Stimulated activated CD8-positive, alpha-beta memory T cell treated with anti-CD3 and anti-CD28 coated beads, Interleukin-15, amount 100 ng/mL, for 48 hours (primary cell): ENCODE results near the gene EXOC2.

Source experiments
- DNase-seq, 2 donors: peaks; one replicate each; pipeline ENCODE4 v3.0.0-alpha.2; 2020; ENCODE audit warnings: low read depth in 2 of 2

Gene EXOC2

DNA sequence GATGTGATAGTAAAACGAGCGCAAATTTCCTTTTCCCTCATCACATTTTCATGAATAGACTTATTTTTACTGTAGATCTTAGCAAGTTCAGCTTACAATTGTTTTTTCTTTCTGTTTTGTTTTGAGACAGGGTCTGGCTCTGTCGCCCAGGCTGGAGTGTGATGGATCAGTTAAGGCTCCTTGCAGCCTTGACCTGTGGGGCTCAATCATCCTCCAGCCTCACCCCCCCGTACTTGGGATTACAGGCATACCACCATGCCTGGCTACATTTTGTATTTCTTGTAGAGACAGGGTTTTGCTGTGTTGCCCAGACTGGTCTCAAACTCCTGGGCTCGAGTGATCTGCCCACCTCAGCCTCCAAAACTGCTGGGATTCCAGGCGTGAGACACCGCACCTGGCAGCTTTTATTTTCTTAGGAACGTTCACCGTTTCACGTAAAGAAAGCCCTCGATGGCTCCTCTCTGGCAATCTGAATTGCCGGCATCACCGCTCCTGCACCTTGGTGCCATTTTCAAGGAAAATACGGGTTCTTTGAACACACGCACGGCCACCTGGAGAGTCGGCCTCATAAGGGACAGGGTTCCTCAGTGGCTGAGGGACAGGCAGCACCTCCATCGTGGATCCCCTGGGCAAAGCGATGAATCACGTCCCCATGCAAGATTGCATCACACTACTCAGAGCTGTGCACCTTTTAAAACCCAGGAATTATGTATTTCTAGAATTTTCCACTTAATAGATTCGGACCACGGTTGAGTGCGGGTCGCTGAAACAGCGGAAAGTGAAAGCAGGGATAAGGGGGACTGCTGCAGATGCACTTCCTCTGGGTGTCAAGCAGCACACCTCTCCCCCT lies 222.7 kb downstream of the EXOC2 start:
- DNase-seq, result no peak

DNA sequence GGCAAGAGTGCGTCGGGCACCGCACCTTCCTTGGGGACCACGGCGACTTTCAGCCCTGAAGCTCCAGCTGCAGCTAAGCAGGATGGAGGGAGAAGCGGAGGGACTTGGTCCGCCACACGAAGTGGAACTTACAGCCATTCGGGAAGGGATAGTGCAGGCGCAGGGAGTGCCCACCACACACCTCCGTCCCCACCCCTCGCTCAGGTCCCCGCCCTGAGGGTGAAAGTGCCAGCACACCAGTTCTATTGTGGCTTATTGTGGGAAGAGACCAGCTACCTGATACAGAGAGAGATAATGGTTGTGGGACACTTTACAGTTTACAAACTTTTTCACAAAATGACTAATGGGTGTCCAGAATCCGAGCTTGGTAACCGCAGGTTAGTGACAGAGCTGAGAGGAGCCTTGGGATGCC lies 225.3 kb downstream of the EXOC2 start:
- DNase-seq, result no peak

DNA sequence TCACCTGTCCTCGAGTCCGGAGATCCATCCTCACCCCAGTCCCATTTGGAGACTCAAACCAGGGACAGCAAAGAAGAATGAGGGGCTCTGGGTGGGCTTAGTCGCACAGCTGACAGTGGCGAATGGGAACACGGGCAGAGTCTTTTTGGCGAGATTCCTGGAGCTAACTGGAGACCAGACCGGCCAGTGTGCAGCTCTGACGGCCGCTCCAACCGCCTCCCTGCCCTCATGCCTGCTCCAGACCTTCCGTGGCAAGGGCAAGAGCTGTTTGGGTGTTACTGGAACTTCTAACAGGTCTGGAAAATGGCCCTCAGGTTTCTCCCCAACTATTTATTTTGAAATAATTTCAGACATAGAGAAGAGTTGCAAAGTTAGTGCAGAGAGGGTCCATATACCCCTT lies 225.8 kb downstream of the EXOC2 start:
- no peak for DNase-seq

DNA sequence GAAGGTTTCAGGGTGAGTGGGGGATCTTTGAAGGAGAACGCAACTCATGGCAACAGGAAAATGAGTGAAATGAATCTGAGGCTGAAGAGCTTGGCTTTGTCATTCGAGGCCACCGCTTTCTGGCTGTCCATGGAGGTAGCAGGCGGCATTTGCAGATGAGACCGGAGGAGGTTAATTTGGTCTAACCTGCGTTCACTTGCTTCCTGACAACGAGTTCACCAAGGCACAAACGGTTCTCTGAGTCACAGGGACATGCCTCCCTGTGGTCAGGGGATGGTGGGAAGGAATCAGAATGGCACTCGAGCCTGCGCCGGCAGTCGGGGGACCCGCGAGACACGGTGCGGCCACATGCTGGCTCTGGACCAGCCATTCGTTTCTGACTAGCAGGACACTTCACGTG lies 226.4 kb downstream of the EXOC2 start:
- DNase-seq, result no peak

DNA sequence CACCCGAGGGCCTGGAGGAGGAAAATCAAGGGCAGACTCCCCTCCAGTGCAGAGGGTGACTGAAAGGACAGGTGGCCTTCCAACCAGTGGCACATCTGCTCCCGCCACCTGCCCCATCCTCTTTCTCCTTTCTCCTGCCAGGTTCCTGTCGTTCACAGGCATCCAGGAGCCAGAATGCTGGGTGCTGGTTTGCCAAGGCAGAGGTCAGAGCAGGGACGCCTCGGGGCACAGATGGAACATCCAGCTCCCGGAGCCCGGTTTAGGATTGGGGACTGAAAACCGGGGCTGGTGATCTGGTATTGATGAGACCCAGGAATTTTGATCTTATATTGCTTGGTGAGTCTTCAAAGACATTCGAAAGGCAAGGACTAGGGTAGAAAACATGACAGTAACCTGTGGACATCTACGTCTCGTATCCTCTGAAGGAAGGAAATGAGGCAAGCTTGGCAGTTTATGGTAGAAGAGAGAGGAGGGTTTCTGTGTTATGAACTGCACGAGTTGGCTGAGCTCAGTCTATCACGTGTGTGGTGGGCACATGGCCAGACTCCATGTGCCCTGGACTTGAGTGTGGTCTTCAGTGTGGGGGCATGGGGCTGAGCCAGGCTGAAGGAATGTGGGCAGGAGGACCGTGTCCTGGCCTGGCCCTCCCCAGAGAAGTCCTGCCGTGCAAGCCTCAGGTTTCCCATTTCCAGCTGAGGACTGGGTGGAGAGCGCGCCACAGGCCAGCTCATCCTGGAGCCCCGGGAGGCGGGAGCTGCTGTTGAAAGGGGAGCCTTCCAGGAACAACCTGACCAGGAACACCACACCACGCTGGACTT lies 227.2 kb downstream of the EXOC2 start:
- no peak for DNase-seq

DNA sequence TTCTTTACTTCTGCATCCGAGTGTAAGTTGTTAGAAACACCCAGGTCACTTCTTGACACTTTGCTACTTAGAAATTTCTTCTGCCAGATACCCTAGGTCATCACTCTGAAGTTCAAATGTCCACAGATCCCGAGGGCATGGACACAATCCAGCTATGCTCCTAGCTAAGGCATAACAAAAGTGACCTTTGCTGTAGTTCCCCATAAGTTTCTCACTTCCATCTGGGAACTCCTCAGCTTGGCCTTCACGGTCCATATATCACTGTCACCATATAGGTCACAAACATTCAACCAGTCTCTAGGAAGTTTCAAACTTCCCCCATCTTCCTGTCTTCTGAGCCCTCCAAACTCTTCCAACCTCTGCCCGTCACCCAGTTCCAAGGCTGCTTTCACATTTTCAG lies 236.1 kb downstream of the EXOC2 start:
- no peak for DNase-seq

DNA sequence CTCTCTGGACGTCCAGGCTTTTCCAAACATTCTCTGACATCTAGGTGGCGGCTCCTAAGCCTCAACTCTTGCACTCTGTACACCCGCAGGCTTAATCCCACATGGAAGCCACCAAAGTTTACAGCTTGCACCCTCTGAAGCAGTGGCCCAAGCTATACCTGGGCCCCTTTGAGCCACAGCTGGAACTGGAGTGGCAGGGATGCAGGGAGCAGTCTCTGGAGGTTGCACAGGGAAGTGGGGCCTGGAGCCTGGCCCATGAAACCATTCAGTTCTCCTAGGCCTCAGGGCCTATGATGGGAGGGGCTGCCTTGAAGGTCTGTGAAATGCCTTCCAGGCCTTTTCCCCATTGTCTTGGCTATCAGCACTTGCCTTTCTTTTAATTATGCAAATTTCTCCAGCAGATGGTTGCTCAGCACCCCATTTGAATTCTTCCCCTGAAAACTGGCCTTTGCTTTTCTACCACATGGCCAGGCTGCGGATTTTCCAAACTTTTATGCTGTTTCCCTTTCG lies 236.5 kb downstream of the EXOC2 start:
- DNase-seq, result no peak

DNA sequence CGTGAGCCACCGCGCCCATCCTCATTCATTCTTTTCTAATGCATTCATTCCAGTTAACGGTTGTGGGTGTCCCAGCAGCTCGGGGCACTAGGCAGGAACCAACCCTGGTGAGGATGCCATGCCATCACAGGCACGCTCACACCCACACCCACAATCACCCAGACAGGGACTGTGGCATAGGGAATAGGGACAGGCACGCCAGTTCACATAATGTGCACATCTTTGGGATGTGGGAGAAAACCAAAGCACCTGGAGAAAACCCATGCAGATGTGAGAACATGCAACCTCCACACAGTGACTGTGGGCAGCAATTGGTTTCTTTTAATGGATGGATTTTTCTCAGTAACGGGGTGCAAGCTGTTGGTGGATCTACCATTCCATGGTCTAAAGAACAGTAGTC lies 237.1 kb downstream of the EXOC2 start:
- DNase-seq, result no peak

DNA sequence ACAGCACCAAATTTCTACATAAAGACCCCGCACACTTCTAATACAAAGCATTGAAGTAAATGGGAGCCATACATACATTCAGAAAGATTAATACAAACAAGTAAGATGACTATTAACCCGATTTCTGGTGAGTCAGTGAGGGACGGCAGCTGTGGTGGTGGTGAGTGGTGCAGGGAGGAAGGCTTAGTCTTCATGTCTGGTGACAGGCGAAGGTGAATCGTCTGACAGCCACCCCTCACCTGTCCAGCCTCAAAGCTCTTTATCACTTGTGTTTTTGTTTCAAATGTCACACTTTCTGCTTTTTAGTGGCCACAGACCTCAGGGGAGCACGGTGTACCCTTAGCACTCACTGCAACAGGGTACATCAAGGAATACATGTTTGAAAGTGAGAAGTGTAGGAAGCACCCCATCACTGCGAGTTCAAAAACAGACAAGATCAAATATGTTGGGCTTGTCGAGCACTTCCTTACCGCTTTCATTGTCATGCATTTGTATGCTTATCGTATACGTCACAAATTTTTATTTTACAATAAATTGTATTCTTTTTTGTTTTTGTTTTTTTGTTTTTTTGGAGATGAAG lies 237.8 kb downstream of the EXOC2 start:
- DNase-seq, result no peak

DNA sequence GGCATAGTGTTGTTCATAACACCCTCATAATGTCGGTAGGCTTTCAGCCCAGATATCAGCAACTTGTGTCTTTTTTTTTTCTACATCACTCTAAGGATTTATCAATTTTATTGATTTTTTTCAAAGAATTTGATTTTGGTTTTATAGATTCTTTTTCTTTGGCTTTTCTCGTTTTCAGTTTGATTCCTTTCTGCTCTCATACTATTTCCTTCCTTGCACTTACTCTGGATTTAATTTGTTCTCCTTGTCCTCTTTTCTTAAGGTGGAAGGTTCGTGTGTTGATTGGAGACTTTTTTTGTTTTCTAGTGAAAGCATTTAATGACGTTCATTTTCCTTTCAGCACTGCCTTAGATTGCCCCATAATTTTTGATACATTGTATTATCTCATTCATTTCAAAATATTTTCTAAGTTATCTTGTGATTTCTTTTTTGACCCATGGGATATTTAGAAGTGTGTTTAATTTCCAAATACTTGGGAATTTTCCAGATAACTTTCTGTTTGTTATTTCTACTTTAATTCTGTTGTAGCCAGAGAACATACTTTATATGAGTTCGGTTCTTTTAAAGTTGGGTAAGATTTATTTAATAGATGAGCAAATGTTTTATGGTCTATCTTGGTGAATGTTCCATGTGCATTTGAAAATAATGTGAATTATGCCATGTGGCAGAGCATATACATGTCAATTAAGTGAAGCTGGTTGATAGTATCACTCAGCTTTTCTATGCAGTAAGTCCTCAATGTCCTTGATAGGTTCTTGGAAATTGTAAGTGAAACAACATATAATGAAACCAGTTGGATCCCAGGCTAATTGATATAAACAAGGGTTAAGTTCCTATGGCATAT lies 238.6 kb downstream of the EXOC2 start:
- DNase-seq, result no peak

DNA sequence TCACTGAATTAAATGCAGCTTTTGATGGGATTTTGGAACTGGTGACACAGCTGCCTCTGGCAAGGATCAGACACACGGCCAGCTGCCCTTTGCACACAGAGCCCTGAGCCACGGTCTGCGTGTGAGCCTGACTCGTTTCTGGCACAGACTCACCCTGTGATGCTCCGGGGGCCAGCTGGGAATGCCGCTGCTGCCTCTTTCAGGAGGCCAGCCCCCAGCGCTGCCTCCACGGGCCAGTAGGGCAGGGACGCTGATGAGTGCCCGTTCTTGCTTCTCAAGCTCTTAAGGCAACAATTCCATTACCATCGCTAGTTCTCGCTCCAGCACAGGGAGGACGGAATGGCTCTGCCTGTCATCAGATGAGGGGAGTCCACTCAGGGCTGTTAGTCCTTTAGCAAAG lies 239.8 kb downstream of the EXOC2 start:
- DNase-seq, result no peak

DNA sequence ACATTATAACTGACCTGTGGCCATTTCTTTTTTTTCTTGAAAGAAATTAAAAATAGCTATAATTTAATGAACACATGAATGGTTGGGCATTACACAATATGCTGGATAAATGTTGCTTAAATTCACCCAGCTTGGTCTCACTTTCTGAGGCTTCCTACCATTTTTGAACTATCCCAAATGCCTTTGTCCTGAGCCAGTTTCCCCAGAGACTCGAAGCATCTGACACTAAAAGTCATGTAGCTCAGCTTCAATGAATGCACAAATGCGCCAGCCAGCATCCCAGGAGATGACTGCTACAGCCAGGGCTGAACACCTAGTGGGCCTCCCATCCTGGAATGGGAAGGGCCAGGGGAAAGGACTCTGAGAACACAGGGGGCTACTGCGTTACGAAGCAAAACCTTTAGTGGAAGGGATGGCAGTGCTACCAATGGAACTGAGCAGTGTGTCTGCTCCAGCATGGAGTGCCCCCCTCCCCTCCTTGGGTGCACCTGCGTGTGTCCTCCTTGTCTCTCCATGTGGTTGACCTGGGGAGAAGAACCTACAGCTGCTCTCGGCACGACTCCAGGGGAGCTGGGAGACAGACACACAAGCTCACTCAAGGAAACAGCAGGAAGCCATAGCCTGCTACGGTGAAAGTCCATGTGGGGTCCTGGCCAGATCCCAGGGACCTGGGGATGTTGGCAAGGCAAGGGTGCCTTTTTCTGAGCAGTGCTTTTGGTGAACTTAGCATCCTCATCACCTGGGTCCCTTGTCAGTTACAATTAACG lies 240.5 kb downstream of the EXOC2 start:
- no peak for DNase-seq

DNA sequence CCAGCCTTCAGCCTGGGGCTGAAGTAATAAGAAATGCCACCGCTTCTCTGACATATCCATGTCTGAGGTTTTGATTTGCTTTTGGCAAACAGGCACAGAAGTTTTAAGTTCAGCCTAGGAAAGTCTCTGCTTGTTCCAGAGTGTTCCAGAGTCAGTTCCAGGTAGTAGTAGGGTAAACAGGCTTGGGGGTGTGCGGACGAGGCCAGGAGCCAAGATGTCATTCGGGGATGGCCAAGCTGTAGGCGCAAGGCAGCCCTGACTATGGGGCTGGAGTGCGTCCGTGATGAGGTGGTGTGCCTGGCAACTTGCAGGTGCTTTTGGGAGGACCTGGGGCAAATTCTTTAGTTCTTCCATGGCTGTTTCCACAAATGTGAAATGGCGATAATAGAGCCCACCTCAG lies 241.1 kb downstream of the EXOC2 start:
- DNase-seq, result no peak

DNA sequence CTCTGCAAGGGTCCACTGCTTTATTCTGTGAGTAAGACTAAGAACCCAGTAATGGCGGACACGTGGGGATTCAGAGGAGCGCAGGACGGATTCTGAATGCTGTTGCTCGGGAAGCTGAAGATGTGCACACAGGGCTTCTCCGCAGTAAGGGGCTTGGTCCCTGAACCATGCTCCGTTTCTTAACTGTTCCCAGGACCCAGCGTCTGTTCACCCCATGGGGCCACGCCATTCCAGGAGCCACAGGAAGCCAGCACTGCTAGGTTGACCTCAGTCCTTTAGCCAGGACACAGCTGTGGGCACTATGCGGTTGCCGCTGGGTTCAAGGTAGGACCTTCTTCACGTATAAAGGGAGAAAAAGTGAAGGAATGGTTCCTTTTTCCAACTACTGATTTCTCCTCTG lies 241.6 kb downstream of the EXOC2 start:
- no peak for DNase-seq

DNA sequence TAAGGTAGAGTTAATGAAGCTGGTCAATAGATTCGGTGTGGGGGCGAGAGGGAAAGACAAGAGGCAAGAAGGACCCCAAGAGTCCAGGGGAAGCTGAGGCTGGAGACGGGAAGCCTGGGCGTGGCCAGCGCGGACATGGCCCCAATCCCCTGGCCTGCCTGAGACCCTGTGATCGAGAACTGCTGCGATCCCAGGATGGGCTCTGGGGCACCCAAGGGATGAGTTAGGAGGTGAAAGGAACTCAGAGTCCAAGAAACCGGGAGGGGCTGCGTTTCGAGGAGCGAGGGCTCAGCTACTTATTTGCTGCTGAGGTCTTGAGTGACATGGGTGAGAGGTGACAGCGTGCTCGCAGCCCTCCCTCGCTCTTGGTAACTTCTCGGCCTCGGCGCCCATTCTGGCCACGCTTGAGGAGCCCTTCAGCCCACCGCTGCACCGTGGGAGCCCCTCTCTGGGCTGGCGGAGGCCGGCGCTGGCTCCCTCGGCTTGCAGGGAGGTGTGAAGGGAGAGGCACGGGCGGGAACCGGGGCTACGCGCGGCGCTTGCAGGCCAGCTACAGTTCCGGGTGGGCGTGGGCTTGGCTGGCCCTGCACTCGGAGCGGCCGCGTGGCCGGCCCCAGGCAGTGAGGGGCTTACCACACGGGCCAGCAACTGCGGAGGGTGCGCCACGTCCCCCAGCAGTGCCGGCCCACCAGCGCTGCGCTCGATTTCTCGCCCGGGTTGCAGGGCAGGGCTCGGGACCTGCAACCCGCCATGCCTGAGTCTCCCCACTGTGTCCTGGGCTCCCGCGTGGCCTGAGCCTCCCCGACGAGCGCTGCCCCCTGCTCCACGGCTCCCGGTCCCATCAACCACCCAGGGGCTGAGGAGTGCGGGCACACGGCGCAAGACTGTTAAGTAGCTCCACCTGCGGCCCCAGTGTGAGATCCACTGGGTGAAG lies 243.2 kb downstream of the EXOC2 start:
- DNase-seq, result no peak

DNA sequence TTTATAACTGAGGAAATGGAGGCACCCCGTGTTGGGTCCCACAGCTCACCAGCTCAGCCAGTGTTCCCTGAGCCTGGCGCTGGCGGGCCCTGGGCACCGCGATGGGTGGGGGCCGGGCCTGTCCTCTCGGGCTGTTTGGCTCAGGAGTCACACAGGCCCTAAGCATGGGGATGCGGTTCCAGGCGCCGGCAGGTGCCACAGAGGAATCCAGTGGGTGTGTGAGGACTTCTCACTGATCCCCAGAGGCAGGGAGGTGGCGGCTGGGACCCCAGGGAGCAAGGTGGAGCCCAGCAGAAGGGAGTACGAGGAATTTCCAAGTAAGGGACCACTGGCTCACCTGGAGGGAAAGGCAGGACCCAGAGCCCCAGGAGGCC lies 243.9 kb downstream of the EXOC2 start:
- DNase-seq, result no peak

DNA sequence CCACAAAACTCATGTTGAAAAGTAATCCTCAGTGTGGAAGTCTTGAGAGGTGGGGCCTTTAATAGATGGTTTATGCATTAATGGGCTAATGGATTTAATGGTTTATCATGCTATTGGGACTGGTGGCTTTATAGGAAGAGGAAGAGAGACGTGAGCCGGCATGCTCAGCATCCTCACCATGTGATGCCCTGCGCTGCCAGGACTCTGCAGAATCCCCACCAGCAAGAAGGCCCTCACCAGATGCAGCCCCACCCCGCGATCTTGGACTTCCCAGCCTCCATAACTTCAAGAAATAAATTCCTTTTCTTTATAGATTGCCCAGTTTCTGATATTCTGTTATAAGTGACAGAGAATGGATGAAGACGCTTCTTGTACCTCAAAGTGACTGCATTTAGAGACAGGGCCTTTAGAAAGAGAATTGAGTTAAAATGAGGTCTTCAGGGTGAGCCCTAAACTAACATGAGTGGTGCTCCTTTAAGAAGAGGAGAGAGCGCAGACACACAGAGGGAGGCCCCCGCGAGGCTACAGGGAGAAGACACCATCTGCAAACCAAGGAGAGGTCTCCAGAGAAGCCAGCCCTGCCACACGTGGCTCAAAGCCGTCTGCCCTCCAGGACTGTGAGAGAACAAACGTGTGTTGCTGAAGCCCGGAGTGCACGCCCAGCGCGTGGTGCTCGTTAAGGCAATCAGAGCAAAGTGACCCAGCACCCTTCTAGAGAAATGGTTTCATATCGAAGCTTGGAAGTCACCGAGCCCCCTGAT lies 244.5 kb downstream of the EXOC2 start:
- no peak for DNase-seq

DNA sequence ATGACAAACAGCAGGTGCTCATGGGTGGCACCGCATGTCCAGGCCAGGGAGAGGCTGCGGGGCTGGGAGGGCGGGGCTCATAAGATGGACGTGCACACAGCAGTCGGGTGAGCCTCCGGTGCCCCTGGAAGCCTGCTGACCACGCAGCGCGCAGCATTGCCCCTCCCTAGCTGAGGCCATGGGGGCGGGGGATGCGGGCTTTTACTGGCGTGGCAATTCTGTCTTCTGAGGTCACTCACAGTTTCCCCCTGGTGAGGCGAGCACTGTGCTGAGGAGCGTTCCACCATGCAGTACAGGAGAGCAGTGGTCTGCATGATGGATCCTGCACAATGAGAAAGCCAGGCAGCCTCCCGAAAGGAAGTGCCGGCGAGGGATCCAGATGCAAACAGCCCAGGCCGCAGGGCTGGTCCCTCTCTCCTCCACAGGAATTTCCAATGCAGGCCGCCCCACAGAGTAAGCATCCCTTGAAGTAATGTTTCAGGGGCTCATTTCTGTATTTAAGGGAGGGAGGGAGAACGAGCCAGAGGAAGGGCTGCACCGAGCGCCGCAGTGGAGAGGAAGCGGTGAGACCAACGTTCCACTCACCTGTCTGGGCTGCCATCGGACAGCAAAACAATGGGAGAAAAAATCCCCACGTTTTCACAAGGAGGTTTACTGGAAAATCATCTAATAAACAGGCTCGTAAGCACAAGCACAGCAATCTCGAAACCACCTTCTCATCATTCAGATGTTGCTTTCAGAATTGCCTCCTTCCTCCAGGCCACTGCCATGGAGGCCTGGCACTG lies 245.4 kb downstream of the EXOC2 start:
- peak; percentile 44 to 50 for DNase-seq
